Activated T-helper 1 cell treated with Interleukin-2 at 50 U/mL for 16 hours (primary cell): ENCODE data around the gene FOXJ1.
A peak's percentile ranks its signal among the peaks of the same experiment; 100 is the strongest.
"Not testable (repeated sequence)": the region's sequence is repeated elsewhere in the genome, so short reads cannot be mapped to it uniquely, and the experiment has no call there.

Experiments used
- DNase-seq: peaks from one replicate; pipeline ENCODE4 v3.0.0-alpha.2; 2020; ENCODE audit warnings: low read depth

The FOXJ1 gene

GRCh38 chr17:76141212-76142038 lies at the start of gene FOXJ1:
Gene FOXJ1, minus strand, starts transcription at chr17:76141245. Its CDS starts 850 bp downstream, at chr17:76140395.
- DNase-seq, result peak; percentile 85

- DNase-seq, result no peak
Measured at GRCh38 chr17:76189741-76190140, 48.7 kb upstream of the FOXJ1 start.

GRCh38 chr17:76189247-76189646 lies 48.2 kb upstream of the FOXJ1 start:
- no peak for DNase-seq

- no peak for DNase-seq
Measured at GRCh38 chr17:76188213-76189016, 47.4 kb upstream of the FOXJ1 start.

GRCh38 chr17:76186774-76187173 lies 45.7 kb upstream of the FOXJ1 start:
- DNase-seq, result not testable (repeated sequence)

- no peak for DNase-seq
Measured at GRCh38 chr17:76184290-76184689, 43.2 kb upstream of the FOXJ1 start.

- peak; percentile 83 for DNase-seq
Measured at GRCh38 chr17:76182016-76182764, 41.1 kb upstream of the FOXJ1 start.

- peak; percentile 27 for DNase-seq
Measured at GRCh38 chr17:76179496-76180467, 38.7 kb upstream of the FOXJ1 start.

GRCh38 chr17:76178124-76178523 lies 37.1 kb upstream of the FOXJ1 start:
- DNase-seq, result no peak

- no peak for DNase-seq
Measured at GRCh38 chr17:76176701-76177574, 35.9 kb upstream of the FOXJ1 start.

GRCh38 chr17:76174037-76174436 lies 33.0 kb upstream of the FOXJ1 start:
- no peak for DNase-seq

GRCh38 chr17:76173474-76173873 lies 32.4 kb upstream of the FOXJ1 start:
- DNase-seq, result no peak

- no peak for DNase-seq
Measured at GRCh38 chr17:76171706-76172105, 30.7 kb upstream of the FOXJ1 start.

- DNase-seq, result no peak
Measured at GRCh38 chr17:76170114-76170513, 29.1 kb upstream of the FOXJ1 start.

GRCh38 chr17:76166906-76167305 lies 25.9 kb upstream of the FOXJ1 start:
- DNase-seq, result no peak

GRCh38 chr17:76166168-76166567 lies 25.1 kb upstream of the FOXJ1 start:
- DNase-seq, result no peak

- DNase-seq, result no peak
Measured at GRCh38 chr17:76164331-76164730, 23.3 kb upstream of the FOXJ1 start.

- DNase-seq, result no peak
Measured at GRCh38 chr17:76163919-76164318, 22.9 kb upstream of the FOXJ1 start.

GRCh38 chr17:76161619-76162266 lies 20.7 kb upstream of the FOXJ1 start:
- no peak for DNase-seq
